Measurements from ENCODE around the gene WDR64. TPM values are rescaled to one million over a fixed set of nuclear protein-coding genes. Genes with fewer than 3 reads are reported as not detected.

The WDR64 gene
- total and polyA plus RNA-seq, 8 donors, result 0.17 to 0.33 (median 0.28) TPM; not detected in 3

- no peaks in the 10 kb centered on the region for H3K27me3 ChIP-seq
- DNase-seq (no peak), ATAC-seq (no peak)
- no peaks in the 10 kb centered on the region for H3K9me3 ChIP-seq
- H3K4me1 ChIP-seq, result no peaks in the 10 kb centered on the region
- H3K27ac ChIP-seq, result no peak overlapping the region
- TF ChIP-seq CTCF (IDR thresholded peaks at IDR 0.05), result no peak
- intact Hi-C loops (cut with DNase I), result no loop called here
- no peaks in the 10 kb centered on the region for H3K36me3 ChIP-seq
- no peak overlapping the region for H3K4me3 ChIP-seq
Observed at GRCh38 chr1:241666419-241666818, 14.3 kb downstream of the WDR64 start.

- ATAC-seq, result no peak
- no peak overlapping the region for H3K4me3 ChIP-seq
- intact Hi-C loops (cut with DNase I), result no loop called here
- no peaks in the 10 kb centered on the region for H3K4me1 ChIP-seq
- H3K27ac ChIP-seq, result no peak overlapping the region
- no peak for TF ChIP-seq CTCF (IDR thresholded peaks at IDR 0.05)
- no peaks in the 10 kb centered on the region for H3K9me3 ChIP-seq
- DNase-seq, result no peak
- H3K36me3 ChIP-seq, result no peaks in the 10 kb centered on the region
- no peaks in the 10 kb centered on the region for H3K27me3 ChIP-seq
Observed at GRCh38 chr1:241672301-241672700, 20.2 kb downstream of the WDR64 start.

DNA sequence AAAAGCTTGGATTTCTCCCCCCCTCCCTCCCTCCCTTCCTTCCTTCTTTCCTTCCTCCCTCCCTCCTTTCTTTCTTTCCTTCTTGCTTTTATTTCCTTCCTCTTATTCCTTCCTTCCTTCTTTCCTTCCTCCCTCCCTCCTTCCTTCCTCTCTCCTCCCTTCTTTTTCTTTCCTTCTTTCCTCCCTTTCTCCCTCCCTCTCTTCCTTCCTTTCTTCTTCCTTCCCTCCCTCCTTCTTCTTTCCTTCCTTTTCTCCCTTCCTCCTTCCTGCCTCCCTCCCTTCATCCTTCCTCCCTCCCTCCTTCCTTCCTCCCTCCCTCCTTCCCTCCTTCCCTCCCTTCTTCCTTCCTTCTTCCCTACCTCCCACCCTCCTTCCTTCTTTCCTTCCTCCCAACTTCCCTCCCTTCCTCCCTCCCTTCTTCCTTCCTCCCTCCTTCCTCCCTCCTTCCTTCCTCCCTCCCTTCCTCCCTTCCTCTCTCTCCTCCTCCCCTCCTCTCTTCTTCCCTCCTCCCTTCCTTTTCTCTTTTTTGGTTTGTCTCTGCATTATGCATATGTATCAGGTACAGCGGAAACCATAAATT, 22.8 kb downstream of the WDR64 start:
- intact Hi-C loops (cut with DNase I), result no loop called here
- no peak for TF ChIP-seq CTCF (IDR thresholded peaks at IDR 0.05)
- no peak for ATAC-seq
- H3K4me1 ChIP-seq, result no peaks in the 10 kb centered on the region
- no peaks in the 10 kb centered on the region for H3K27me3 ChIP-seq
- no peak for DNase-seq
- H3K27ac ChIP-seq, result no peak overlapping the region
- no peaks in the 10 kb centered on the region for H3K9me3 ChIP-seq
- H3K36me3 ChIP-seq, result no peaks in the 10 kb centered on the region
- H3K4me3 ChIP-seq, result no peak overlapping the region

GRCh38 chr1:241675983-241676382, 23.9 kb downstream of the WDR64 start:
- no peaks in the 10 kb centered on the region for H3K9me3 ChIP-seq
- no peak for DNase-seq
- no peak for ATAC-seq
- no peak overlapping the region for H3K27ac ChIP-seq
- intact Hi-C loops (cut with DNase I), result no loop called here
- H3K36me3 ChIP-seq, result no peaks in the 10 kb centered on the region
- no peak overlapping the region for H3K4me3 ChIP-seq
- no peaks in the 10 kb centered on the region for H3K4me1 ChIP-seq
- TF ChIP-seq CTCF (IDR thresholded peaks at IDR 0.05), result no peak
- H3K27me3 ChIP-seq, result no peaks in the 10 kb centered on the region

- Histone ChIP-seq H3K4me3 (no peak overlapping the region), H3K27me3 (no peaks in the 10 kb centered on the region), H3K4me1 (no peaks in the 10 kb centered on the region), H3K9me3 (no peaks in the 10 kb centered on the region), H3K36me3 (no peaks in the 10 kb centered on the region), H3K27ac (no peak overlapping the region)
- intact Hi-C loops (cut with DNase I), result no loop called here
- no peak for TF ChIP-seq CTCF (IDR thresholded peaks at IDR 0.05)
- ATAC-seq (no peak), DNase-seq (no peak)
Observed at GRCh38 chr1:241677201-241677600, 25.1 kb downstream of the WDR64 start.
